H9 (cell line): Measurements from ENCODE around the gene CAMK2G. TPM values are rescaled to one million over a fixed set of nuclear protein-coding genes. Genes with fewer than 3 reads are reported as not detected.

Experiments used
- DNase-seq: peaks from one replicate; pipeline ENCODE4 v3.0.0-alpha.2; 2017
- H2AFZ ChIP-seq: one replicate; pipeline ENCODE4 v1.6.1; 2013; ENCODE audit warnings: mild to moderate bottlenecking, low read length, control low read depth, moderate library complexity
- H2AK5ac ChIP-seq: 2 replicates; pipeline ENCODE4 v1.6.1; 2013; ENCODE audit warnings: low read length, control low read depth, mixed read lengths; ENCODE audit not compliant: insufficient read length
- H2BK120ac ChIP-seq: one replicate; pipeline ENCODE4 v1.6.1; 2013; ENCODE audit warnings: low read depth, mild to moderate bottlenecking, low read length, control low read depth, inconsistent platforms; ENCODE audit not compliant: poor library complexity, severe bottlenecking
- H2BK12ac ChIP-seq: 2 replicates; pipeline ENCODE4 v1.6.1; 2013; ENCODE audit warnings: low read length, control low read depth, mixed read lengths, low read depth; ENCODE audit not compliant: insufficient read length
- H2BK15ac ChIP-seq: 2 replicates; pipeline ENCODE4 v1.6.1; 2013; ENCODE audit warnings: low read depth, low read length, control low read depth
- H2BK20ac ChIP-seq: one replicate; pipeline ENCODE4 v1.6.1; 2013; ENCODE audit warnings: low read depth, mild to moderate bottlenecking, low read length, control low read depth, inconsistent platforms; ENCODE audit not compliant: poor library complexity, severe bottlenecking
- H2BK5ac ChIP-seq: 2 replicates; pipeline ENCODE4 v1.6.1; 2013; ENCODE audit warnings: low read length, control low read depth, mixed read lengths; ENCODE audit not compliant: insufficient read length
- H3K14ac ChIP-seq: 2 replicates; pipeline ENCODE4 v1.6.1; 2013; ENCODE audit warnings: low read length, control low read depth; ENCODE audit not compliant: insufficient read depth
- H3K18ac ChIP-seq: 2 replicates; pipeline ENCODE4 v1.6.1; 2013; ENCODE audit warnings: low read depth, mild to moderate bottlenecking, mixed read lengths, low read length, control low read depth; ENCODE audit not compliant: insufficient read length
- H3K23ac ChIP-seq: 2 replicates; pipeline ENCODE4 v1.6.1; 2013; ENCODE audit warnings: low read length, control low read depth, mixed read lengths, low read depth; ENCODE audit not compliant: insufficient read length
- H3K23me2 ChIP-seq: 2 replicates; pipeline ENCODE4 v1.6.1; 2013; ENCODE audit warnings: low read depth, mild to moderate bottlenecking, mixed read lengths, low read length, control low read depth; ENCODE audit not compliant: insufficient read length, poor library complexity, severe bottlenecking
- H3K27ac ChIP-seq: 2 replicates; pipeline ENCODE4 v1.5.1; 2013; ENCODE audit warnings: low read length, control low read depth, mixed read lengths, low read depth; ENCODE audit not compliant: insufficient read length
- H3K27me3 ChIP-seq: 2 replicates; pipeline ENCODE4 v1.6.1; 2013; ENCODE audit warnings: low read length, control low read depth, inconsistent platforms; ENCODE audit not compliant: insufficient read depth
- H3K4ac ChIP-seq: 2 replicates; pipeline ENCODE4 v1.6.1; 2013; ENCODE audit warnings: low read depth, mild to moderate bottlenecking, control low read depth, inconsistent platforms, low read length, moderate library complexity
- H3K4me1 ChIP-seq: 2 replicates; pipeline ENCODE4 v1.6.1; 2013; ENCODE audit warnings: low read length, control low read depth, inconsistent platforms; ENCODE audit not compliant: insufficient read depth
- H3K4me2 ChIP-seq: 2 replicates; pipeline ENCODE4 v1.6.1; 2013; ENCODE audit warnings: low read length, control low read depth, mixed read lengths; ENCODE audit not compliant: insufficient read length, insufficient read depth
- H3K56ac ChIP-seq: 2 replicates; pipeline ENCODE4 v1.6.1; 2013; ENCODE audit warnings: low read depth, mild to moderate bottlenecking, mixed read lengths, low read length, control low read depth; ENCODE audit not compliant: insufficient read length
- H3K79me1 ChIP-seq: 2 replicates; pipeline ENCODE4 v1.6.1; 2013; ENCODE audit warnings: low read depth, mild to moderate bottlenecking, moderate library complexity, low read length, control low read depth, inconsistent platforms; ENCODE audit not compliant: insufficient read depth, poor library complexity, severe bottlenecking
- H3K79me2 ChIP-seq: 2 replicates; pipeline ENCODE4 v1.6.1; 2013; ENCODE audit warnings: low read length, control low read depth, inconsistent platforms; ENCODE audit not compliant: insufficient read depth
- H3K9ac ChIP-seq: 2 replicates; pipeline ENCODE4 v1.6.1; 2013; ENCODE audit warnings: low read length, control low read depth, mixed read lengths; ENCODE audit not compliant: insufficient read length; ENCODE audit errors: extremely low read depth
- H3K9me3 ChIP-seq: one replicate; pipeline ENCODE4 v1.6.1; 2013; ENCODE audit warnings: low read depth, low read length, inconsistent platforms; ENCODE audit not compliant: control insufficient read depth
- H3T11ph ChIP-seq: one replicate; pipeline ENCODE4 v1.6.1; 2013; ENCODE audit warnings: mild to moderate bottlenecking, low read length, control low read depth, inconsistent platforms
- H4K20me1 ChIP-seq: one replicate; pipeline ENCODE4 v1.6.1; 2013; ENCODE audit not compliant: control insufficient read depth, insufficient read length, insufficient read depth
- H4K5ac ChIP-seq: 2 replicates; pipeline ENCODE4 v1.6.1; 2013; ENCODE audit warnings: low read depth, mild to moderate bottlenecking, mixed read lengths, low read length, control low read depth; ENCODE audit not compliant: insufficient read length
- H4K8ac ChIP-seq: replicated peaks from 2 replicates; pipeline ENCODE4 v1.6.1; 2013; ENCODE audit warnings: low read length, control low read depth, mixed read lengths, low read depth; ENCODE audit not compliant: insufficient read length
- H4K91ac ChIP-seq: 2 replicates; pipeline ENCODE4 v1.6.1; 2013; ENCODE audit warnings: low read depth, mild to moderate bottlenecking, moderate library complexity, mixed read lengths, low read length, control low read depth; ENCODE audit not compliant: insufficient read length
- H3K27ac Mint-ChIP-seq, 3 experiments: 2 replicates in 2 of 3; 3 replicates in 1 of 3; pipeline ENCODE4 v1.8.0; 2020 to 2021; ENCODE audit warnings: mixed read lengths in 3 of 3, mild to moderate bottlenecking in 1 of 3, moderate library complexity in 1 of 3
- H3K27me3 Mint-ChIP-seq: 2 replicates; pipeline ENCODE4 v1.8.0; 2021; ENCODE audit warnings: low read depth, mild to moderate bottlenecking, moderate library complexity, mixed read lengths
- H3K36me3 Mint-ChIP-seq, 3 experiments: 2 replicates in 2 of 3; 3 replicates in 1 of 3; pipeline ENCODE4 v1.8.0; 2020 to 2021; ENCODE audit warnings: low read depth in 3 of 3, mixed read lengths in 3 of 3; ENCODE audit not compliant: insufficient read depth in 1 of 3
- H3K4me1 Mint-ChIP-seq, 2 experiments: 2 replicates each; pipeline ENCODE4 v1.8.0; 2020; ENCODE audit warnings: mixed read lengths in 2 of 2
- H3K4me3 Mint-ChIP-seq, 2 experiments: 2 replicates in 1 of 2; 3 replicates in 1 of 2; pipeline ENCODE4 v1.8.0; 2020 to 2021; ENCODE audit warnings: mild to moderate bottlenecking in 2 of 2, mixed read lengths in 2 of 2, moderate library complexity in 1 of 2
- H3K9me3 Mint-ChIP-seq, 2 experiments: 2 replicates in 1 of 2; 3 replicates in 1 of 2; pipeline ENCODE4 v1.8.0; 2020; ENCODE audit warnings: mild to moderate bottlenecking in 2 of 2, mixed read lengths in 2 of 2, moderate library complexity in 1 of 2
- CTCF ChIP-seq: fragments of 200-600 bp; sonication (generic); conservative IDR thresholded peaks from 3 replicates; pipeline ENCODE4 v1.8.0; 2021; ENCODE audit warnings: antibody characterized with exemption, mild to moderate bottlenecking
- WGBS: extraction: QIAGEN DNeasy Blood & Tissue Kit; methylation state at CpG from one replicate; pipeline ENCODE4 v1.1.7; 2013; ENCODE audit warnings: missing lambda C conversion rate, low lambda C conversion rate, mixed read lengths; ENCODE audit not compliant: insufficient read length; ENCODE audit errors: extremely low coverage; 5-methylcytosine and 5-hydroxymethylcytosine counted together
- total RNA-seq: library from RNA; stranded (reverse); gene quantifications from 2 replicates; pipeline ENCODE4 v1.2.1, GENCODE V29; 2021

The CAMK2G gene
- total RNA-seq, 1 experiment from 2014 or later, result 31.8 TPM

- peak overlapping the region; percentile 99 for H3K4me3 Mint-ChIP-seq
- no peaks in the 10 kb centered on the region for H3K27me3 Mint-ChIP-seq
- peaks cover 11% of the 10 kb centered on the region for H3K79me1 ChIP-seq
- H3K9me3 Mint-ChIP-seq, result no peaks in the 10 kb centered on the region
- H2AK5ac ChIP-seq, result no peak overlapping the region
- no peak overlapping the region for H2BK15ac ChIP-seq
- peak overlapping the region; percentile 55 for H4K5ac ChIP-seq
- peaks cover 8 to 29% (median 26%) of the 10 kb centered on the region in 3 experiments; a peak in 6 of 7 replicates for H3K36me3 Mint-ChIP-seq
- H4K20me1 ChIP-seq, result no peaks in the 10 kb centered on the region
- H3K14ac ChIP-seq, result no peak overlapping the region
- peak overlapping the region; percentile 89 for H3K9ac ChIP-seq
- peaks cover 27% of the 10 kb centered on the region in 2 experiments for H3K4me1 Mint-ChIP-seq
- WGBS, result no CpG with 5 or more reads among the region's 11 CpGs
- H3K23ac ChIP-seq, result no peak overlapping the region
- H3T11ph ChIP-seq, result no peak overlapping the region
- no peak overlapping the region for H2BK20ac ChIP-seq
- no peak overlapping the region for H2AFZ ChIP-seq
- H4K91ac ChIP-seq, result no peak overlapping the region
- no peaks in the 10 kb centered on the region; the same call in 1 of the 2 replicates for H3K4me1 ChIP-seq
- TF ChIP-seq CTCF, result no peak
- no peak overlapping the region for H2BK120ac ChIP-seq
- peak overlapping the region; percentile 99 for H3K4me2 ChIP-seq
- peak overlapping the region in 1 of 3 experiments; percentile 24; a peak in 1 of 7 replicates for H3K27ac Mint-ChIP-seq
- peaks cover 6% of the 10 kb centered on the region for H3K23me2 ChIP-seq
- no peak overlapping the region for H2BK12ac ChIP-seq
- H3K56ac ChIP-seq, result no peak overlapping the region
- H3K27me3 ChIP-seq, result no peaks in the 10 kb centered on the region
- H2BK5ac ChIP-seq, result no peak overlapping the region
- H3K27ac ChIP-seq, result no peak overlapping the region
- H3K9me3 ChIP-seq, result no peaks in the 10 kb centered on the region
- peaks cover 10% of the 10 kb centered on the region; the same call in 1 of the 2 replicates for H3K79me2 ChIP-seq
- no peak overlapping the region for H3K4ac ChIP-seq
- H4K8ac ChIP-seq, result no peak overlapping the region
- H3K18ac ChIP-seq, result no peak overlapping the region
- no peak for DNase-seq
Measured at GRCh38 chr10:73780966-73781365, 93.4 kb downstream of the CAMK2G start.
